ENCODE data around the gene RTP5.

DNA sequence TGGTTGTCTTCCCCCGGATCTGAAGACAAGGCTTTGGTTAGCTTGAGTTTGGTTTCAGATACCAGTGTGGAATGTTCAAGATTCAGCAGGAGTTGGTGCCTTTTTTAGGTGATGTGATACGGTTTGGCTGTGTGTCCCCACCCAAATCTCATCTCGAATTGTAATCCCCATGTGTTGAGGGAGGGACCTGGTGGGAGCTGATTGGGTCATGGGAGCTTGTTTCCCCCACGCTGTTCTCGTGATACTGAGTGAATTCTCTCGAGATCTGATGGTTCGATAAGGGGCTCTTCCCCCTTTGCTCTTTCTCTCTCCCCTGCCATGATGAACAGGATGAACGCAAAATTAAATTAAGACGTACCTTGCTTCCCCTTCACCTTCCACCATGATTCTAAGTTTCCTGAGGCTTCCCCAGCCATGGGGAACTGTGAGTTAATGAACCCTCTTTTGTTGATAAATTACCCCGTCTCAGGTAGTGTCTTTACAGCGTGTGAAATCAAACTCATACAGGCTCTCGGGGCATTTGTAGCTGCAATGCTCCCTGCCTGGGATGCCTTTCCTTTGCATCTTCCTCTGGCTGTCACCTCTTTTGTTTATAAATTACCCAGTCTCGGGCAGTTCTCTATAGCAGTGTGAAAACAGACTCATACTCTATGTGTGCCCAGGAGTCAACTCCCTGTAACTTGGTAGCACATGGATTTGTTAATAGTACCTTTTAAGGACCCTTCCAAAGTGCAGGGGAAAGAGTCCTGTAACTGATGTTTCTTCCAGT, 32.1 kb upstream of the RTP5 start:
- TF ChIP-seq EP300 (IDR thresholded peaks at IDR 0.05) (no peak), CTCF (IDR thresholded peaks at IDR 0.05) (no peak), POLR2AphosphoS5 (IDR thresholded peaks at IDR 0.05) (no peak), POLR2A (IDR thresholded peaks at IDR 0.05) (no peak)
